AG04449 (cell line): Measurements from ENCODE around the gene ETV3.

Experiments
- CTCF ChIA-PET: fragments of 350-600 bp; formaldehyde crosslinking; extraction: SDS; loops from one replicate; lab custom pipeline; 2021; ENCODE audit warnings: antibody characterized with exemption; lab: Yijun Ruan, JAX
- POLR2A ChIA-PET: fragments of 400-600, 350-600 bp; formaldehyde crosslinking; extraction: SDS; loops from one replicate; lab custom pipeline; 2020; ENCODE audit warnings: antibody characterized with exemption, inconsistent platforms; lab: Yijun Ruan, JAX
- DNase-seq: peaks from one replicate; pipeline ENCODE4 v3.0.0-alpha.2; 2010; ENCODE audit warnings: low read depth, low spot score
- H3K4me3 ChIP-seq: 2 replicates; pipeline ENCODE4 v1.5.1; 2011; ENCODE audit warnings: low read depth, mild to moderate bottlenecking, control low read depth, low read length
- CTCF ChIP-seq: IDR thresholded peaks from one replicate; pipeline ENCODE4 v1.5.1; 2011; ENCODE audit warnings: mild to moderate bottlenecking, moderate library complexity, low read length, control low read depth, inconsistent platforms; ENCODE audit not compliant: insufficient read depth; ENCODE audit errors: missing control alignments

The ETV3 gene

DNA sequence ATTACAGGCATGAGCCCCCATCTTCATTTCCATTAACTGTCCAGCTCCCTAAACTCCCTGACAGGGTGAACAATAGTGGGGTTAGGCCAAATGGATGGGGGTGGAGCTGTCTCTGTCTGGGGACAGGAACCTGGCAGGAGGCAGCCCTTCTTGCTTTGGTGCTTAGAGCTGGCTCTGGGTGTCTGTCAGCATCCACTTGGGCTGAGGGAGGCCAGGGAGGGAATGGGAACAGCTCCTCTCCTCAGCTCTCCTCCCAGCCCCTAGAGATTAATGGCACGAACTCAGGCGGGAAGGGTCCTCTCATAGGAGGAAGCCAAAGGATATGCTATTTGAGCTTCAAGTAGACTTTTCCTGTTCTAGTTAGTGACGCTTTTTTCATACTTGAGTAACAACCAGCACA is 27.5 kb downstream of the ETV3 start:
- H3K4me3 ChIP-seq = no peak overlapping the region
- DNase-seq = no peak
- ChIA-PET POLR2A (no interaction called here), CTCF (interaction anchor here (0.7 to 7.2 kb wide), 4 partner anchors 15 to 46 kb away, joined by 3 to 50 read pairs (median 10); no protein-coding TSS in a partner anchor)
- no peak for TF ChIP-seq CTCF

- TF ChIP-seq CTCF = no peak
- ChIA-PET CTCF (interaction anchor here (0.7 to 7.2 kb wide), 5 partner anchors 16 to 46 kb away, joined by 3 to 50 read pairs (median 4); no protein-coding TSS in a partner anchor), POLR2A (no interaction called here)
- no peak overlapping the region for H3K4me3 ChIP-seq
- DNase-seq = no peak
Measured at GRCh38 chr1:157110003-157110402, 28.2 kb downstream of the ETV3 start.

DNA sequence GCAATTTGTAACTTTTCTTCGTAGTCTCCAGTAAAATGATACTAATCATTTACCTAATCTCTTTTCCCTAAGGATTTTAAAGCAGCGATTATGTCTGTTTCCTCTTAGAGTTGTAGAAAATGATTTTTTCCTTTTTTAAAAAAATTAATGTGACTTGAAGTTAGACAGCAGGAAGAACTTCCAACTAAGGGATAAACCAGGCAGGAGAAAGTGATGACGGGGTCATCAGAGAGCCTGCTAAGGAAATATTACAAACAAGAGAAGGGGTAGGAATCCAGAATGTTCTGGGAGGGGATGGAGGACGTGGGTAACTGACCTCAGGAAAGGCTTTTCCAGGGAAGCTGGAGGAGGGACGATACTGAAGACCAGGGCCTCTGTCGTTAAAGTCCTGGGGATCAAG is 29.7 kb downstream of the ETV3 start:
- ChIA-PET POLR2A (no interaction called here), CTCF (interaction anchor here (0.8 to 7.2 kb wide), 4 partner anchors 13 to 48 kb away, joined by 3 to 50 read pairs (median 10); no protein-coding TSS in a partner anchor)
- no peak for DNase-seq
- TF ChIP-seq CTCF = no peak
- no peak overlapping the region for H3K4me3 ChIP-seq

DNA sequence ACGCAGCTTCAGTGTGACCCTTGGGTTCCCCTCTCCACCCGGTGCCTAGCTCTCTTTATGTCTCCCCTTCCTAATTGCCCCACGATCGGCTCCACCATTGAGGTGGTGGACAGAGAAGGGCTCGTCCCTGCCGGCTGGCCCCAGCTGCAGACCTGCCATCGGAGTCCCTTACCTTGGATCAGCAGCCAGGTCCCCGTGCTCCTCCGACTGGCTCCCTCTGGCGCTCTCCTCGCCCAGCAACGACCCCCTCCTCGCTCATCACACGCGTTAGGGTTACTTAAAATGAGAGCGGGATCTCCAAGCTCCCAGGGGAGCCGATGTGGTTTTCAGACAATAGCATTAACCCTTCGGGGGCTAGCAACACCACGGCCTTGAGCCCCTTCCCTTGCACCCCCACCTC is 30.5 kb downstream of the ETV3 start:
- POLR2A ChIA-PET = interaction anchor here (1.6 kb wide), 1 partner anchor 12 kb away, joined by 5 read pairs; no protein-coding TSS in a partner anchor
- no peak for DNase-seq
- TF ChIP-seq CTCF = no peak
- no peak overlapping the region for H3K4me3 ChIP-seq
- CTCF ChIA-PET = interaction anchor here (1.2 to 10.7 kb wide), 5 partner anchors 12 to 49 kb away, joined by 4 to 108 read pairs (median 17); no protein-coding TSS in a partner anchor

- no peak for TF ChIP-seq CTCF
- ChIA-PET CTCF (interaction anchor here (1.5 to 10.7 kb wide), 3 partner anchors 17 to 49 kb away, joined by 4 to 108 read pairs (median 50); no protein-coding TSS in a partner anchor), POLR2A (interaction anchor here (0.6 to 1.6 kb wide), 2 partner anchors 13 to 32 kb away, joined by 3 to 5 read pairs; no protein-coding TSS in a partner anchor)
- no peak for DNase-seq
- H3K4me3 ChIP-seq = no peak overlapping the region
Measured at GRCh38 chr1:157106813-157107189, 31.4 kb downstream of the ETV3 start.

GRCh38 chr1:157105988-157106812 is 32.0 kb downstream of the ETV3 start:
- no peak for TF ChIP-seq CTCF
- CTCF ChIA-PET = interaction anchor here (1.5 to 10.7 kb wide), 4 partner anchors 17 to 50 kb away, joined by 3 to 108 read pairs (median 27); no protein-coding TSS in a partner anchor

More at GRCh38 chr1:157105988-157106812, 32.0 kb downstream of the ETV3 start:
- POLR2A ChIA-PET = interaction anchor here (0.6 to 1.6 kb wide), 4 partner anchors 13 to 50 kb away, joined by 3 to 5 read pairs (median 3); no protein-coding TSS in a partner anchor
- no peak overlapping the region for H3K4me3 ChIP-seq
- DNase-seq = peak; percentile 74
